GM12878 (cell line): ENCODE measurements around the gene BMPR1B.

Experiments used
- BCL11A ChIP-seq: IDR thresholded peaks from 2 replicates; pipeline ENCODE4 v1.6.1; 2011; ENCODE audit warnings: low read depth, low read length
- CHD2 ChIP-seq: IDR thresholded peaks from 2 replicates; pipeline ENCODE4 v1.6.1; 2011; ENCODE audit warnings: low read depth, low read length, improper control_type of control experiment, borderline replicate concordance
- CTCF ChIP-seq, 3 experiments: IDR thresholded peaks in 2 of 3; conservative IDR thresholded peaks in 1 of 3; 2 replicates each; pipeline ENCODE4 v1.5.1; 2011; ENCODE audit warnings: low read depth in 3 of 3, low read length in 3 of 3, mild to moderate bottlenecking in 3 of 3, control low read depth in 2 of 3, moderate library complexity in 2 of 3, inconsistent platforms in 1 of 3, mixed read lengths in 1 of 3; ENCODE audit not compliant: control insufficient read depth in 2 of 3, insufficient read depth in 1 of 3; ENCODE audit errors: extremely low read depth in 1 of 3
- EGR1 ChIP-seq, 2 experiments: IDR thresholded peaks; 1 replicate in 1 of 2; 2 replicates in 1 of 2; pipeline ENCODE4 v1.6.1; 2011 to 2012; ENCODE audit warnings: low read depth in 2 of 2, low read length in 2 of 2, borderline replicate concordance in 1 of 2, mild to moderate bottlenecking in 1 of 2, moderate library complexity in 1 of 2
- EP300 ChIP-seq, 2 experiments: fragments of 150-350 bp in 1 of 2; IDR thresholded peaks; 2 replicates each; pipeline ENCODE4 v1.6.1; 2011 to 2012; ENCODE audit warnings: low read depth in 2 of 2, low read length in 2 of 2, borderline replicate concordance in 1 of 2, improper control_type of control experiment in 1 of 2, inconsistent platforms in 1 of 2; ENCODE audit not compliant: control insufficient read depth in 1 of 2
- EZH2 ChIP-seq: IDR thresholded peaks from 2 replicates; pipeline ENCODE4 v1.6.1; 2012; ENCODE audit warnings: low read depth, mild to moderate bottlenecking, control low read depth, inconsistent platforms, low read length, borderline replicate concordance; ENCODE audit not compliant: control insufficient read depth
- FOS ChIP-seq: IDR thresholded peaks from 3 replicates; pipeline ENCODE4 v1.6.1; 2011; ENCODE audit warnings: borderline replicate concordance; ENCODE audit not compliant: insufficient read length; ENCODE audit errors: extremely low read depth
- POLR2A ChIP-seq: IDR thresholded peaks from 2 replicates; pipeline ENCODE4 v1.6.1; 2011; ENCODE audit warnings: low read depth, mild to moderate bottlenecking, low read length
- POLR2AphosphoS5 ChIP-seq: IDR thresholded peaks from 2 replicates; pipeline ENCODE4 v1.6.1; 2011; ENCODE audit warnings: mild to moderate bottlenecking, low read length, inconsistent platforms
- SIN3A ChIP-seq: IDR thresholded peaks from 2 replicates; pipeline ENCODE4 v1.6.1; 2012; ENCODE audit warnings: low read depth, low read length, improper control_type of control experiment
- SPI1 ChIP-seq: IDR thresholded peaks from 2 replicates; pipeline ENCODE4 v1.6.1; 2011; ENCODE audit warnings: low read depth, mild to moderate bottlenecking, low read length, moderate library complexity, borderline replicate concordance; ENCODE audit not compliant: insufficient read depth
- YY1 ChIP-seq: IDR thresholded peaks from 2 replicates; pipeline ENCODE4 v1.6.1; 2011; ENCODE audit warnings: low read depth, mild to moderate bottlenecking, low read length

DNA sequence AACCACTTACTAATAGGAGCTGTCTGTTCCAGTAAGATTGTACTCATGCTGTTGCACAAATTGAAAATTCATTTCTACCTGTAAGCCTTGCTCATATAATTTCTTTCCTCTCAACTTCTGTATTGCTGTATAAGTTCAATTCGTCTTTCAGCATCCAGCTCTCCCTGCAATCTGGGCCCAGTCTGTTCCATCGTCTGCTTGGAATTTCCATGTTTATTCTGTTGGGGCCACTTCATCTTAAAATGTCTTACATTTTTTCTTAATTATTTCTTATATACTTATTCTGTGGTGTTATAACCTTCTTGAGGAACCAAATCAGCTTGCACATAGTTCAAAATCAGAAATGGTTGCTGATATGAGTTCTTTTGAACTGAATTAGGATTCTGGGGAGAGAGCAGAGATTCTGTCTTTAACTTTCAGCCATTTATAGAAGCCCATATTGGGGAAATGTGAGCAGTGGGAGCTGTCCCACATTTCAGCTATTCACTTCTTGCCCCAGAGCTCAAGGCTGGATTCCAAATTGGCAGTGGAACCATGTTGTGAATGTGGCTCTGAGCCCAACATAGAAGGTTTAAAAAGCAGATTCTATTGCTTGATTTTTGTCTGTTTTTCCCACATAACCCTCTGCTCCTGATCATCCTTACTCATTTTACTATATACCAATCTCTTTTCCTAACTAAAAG is 291.9 kb downstream of the BMPR1B start:
- TF ChIP-seq POLR2A = no peak
- no peak for TF ChIP-seq CTCF (IDR thresholded peaks at IDR 0.05 in 2 of 3, conservative IDR thresholded peaks at IDR 0.05 in 1 of 3; ENCODE audit: control insufficient read depth in 2 of 3, extremely low read depth in 1 of 3, insufficient read depth in 1 of 3, low read depth in 3 of 3, low read length in 3 of 3)
- no peak for TF ChIP-seq YY1
- no peak for TF ChIP-seq BCL11A
- TF ChIP-seq EP300 (IDR thresholded peaks at IDR 0.05; ENCODE audit: borderline replicate concordance in 1 of 2, control insufficient read depth in 1 of 2, low read depth in 2 of 2, low read length in 2 of 2) = no peak
- no peak for TF ChIP-seq CHD2
- no peak for TF ChIP-seq FOS
- no peak for TF ChIP-seq EZH2
- TF ChIP-seq EGR1 (IDR thresholded peaks at IDR 0.05; ENCODE audit: borderline replicate concordance in 1 of 2, low read depth in 2 of 2, low read length in 2 of 2) = no peak
- no peak for TF ChIP-seq SPI1
- no peak for TF ChIP-seq POLR2AphosphoS5
- TF ChIP-seq SIN3A = no peak
